ENCODE data around the gene CFAP44.
A peak's percentile ranks its signal among the peaks of the same experiment; 100 is the strongest.
"Not testable (repeated sequence)": the region's sequence is repeated elsewhere in the genome, so short reads cannot be mapped to it uniquely, and the experiment has no call there.

The CFAP44 gene

DNA sequence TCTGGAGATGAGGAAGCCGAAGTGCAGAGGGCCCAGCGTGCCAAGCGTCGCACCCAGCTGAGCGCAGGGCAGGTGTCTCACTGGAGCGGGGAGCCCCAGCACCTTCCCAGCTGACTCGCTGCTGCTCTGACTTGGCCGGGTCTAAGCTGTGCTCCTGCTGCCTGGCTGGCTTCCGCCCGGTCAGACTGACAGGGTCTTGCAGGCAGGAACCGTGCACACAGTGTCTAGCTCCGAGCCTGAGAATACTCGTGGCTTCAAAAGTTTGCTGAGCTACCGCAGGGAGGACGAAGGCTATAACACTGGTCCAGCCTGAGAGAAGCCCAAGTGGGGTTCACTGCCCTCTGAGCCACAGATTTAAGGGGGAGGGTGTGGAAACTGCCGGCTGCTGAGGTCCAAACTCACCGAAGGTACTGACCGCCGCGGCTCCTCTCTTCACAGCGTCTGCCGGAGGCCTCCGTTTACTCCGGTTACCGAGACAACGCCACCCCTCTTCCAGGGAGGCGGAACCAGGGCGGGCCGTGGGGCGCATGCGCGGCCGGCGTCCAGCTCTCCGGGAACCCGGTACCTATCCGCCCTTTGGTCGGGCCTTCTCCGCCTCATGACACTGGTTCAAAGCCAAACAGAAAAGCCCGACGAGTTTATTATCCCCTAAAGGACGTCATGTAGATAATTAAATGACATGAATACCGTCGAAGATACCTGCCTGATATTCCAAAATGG lies at the start of gene CFAP44:
CFAP44 (minus strand) TSS at position 443 of the 720 bp plus-strand sequence. CDS start 7,829 bp downstream, outside the sequence.
- DNase-seq (ENCODE audit: low read depth in 2 of 2), result peak in 1 of 2 donors; percentile 56

DNA sequence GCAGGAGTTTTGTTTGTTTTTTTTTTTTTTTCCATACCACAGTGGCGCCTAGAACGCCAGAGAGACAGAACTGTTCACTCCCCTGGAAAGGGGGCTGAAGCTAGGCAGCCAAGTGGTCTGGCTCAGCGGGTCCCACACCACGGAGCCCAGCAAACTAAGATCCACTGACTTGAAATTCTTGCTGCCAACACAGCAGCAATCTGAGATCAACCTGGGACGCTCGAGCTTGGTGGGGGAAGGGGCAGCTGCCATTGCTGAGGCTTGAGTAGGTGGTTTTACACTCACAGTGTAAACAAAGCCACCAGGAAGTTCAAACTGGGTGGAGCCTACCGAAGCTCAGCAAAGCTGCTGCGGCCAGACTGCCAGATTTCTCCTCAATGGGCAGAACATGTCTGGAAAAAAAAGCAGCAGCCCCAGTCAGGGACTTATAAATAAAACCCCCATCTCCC lies 43.9 kb upstream of the CFAP44 start:
- DNase-seq (ENCODE audit: low read depth in 2 of 2), result peak; percentile 0 to 1

DNA sequence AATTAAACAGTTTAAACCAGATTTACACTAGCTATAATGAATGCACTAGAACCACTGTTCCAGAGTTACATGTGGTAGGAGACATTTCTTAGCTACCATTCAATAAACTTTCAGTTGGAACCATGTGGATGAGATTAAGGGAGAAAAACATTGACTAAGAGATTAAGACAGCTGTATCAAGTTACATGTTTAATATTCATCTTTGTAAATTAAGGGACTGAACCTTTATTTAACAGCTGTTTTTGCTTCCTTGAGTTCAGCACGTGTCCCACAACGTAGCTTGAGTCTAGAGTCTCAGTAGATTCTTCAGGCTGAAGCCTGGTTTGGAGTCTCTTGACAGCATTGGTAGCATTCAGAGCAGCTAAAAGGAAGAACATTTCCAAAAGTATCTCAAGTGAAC lies 27.2 kb upstream of the CFAP44 start:
- no peak for DNase-seq (ENCODE audit: low read depth in 2 of 2)

GRCh38 chr3:113461488-113461887 lies 20.2 kb upstream of the CFAP44 start:
- DNase-seq (ENCODE audit: low read depth in 2 of 2), result no peak

- not testable (repeated sequence) for DNase-seq (ENCODE audit: low read depth in 2 of 2)
Observed at GRCh38 chr3:113458554-113458953, 17.3 kb upstream of the CFAP44 start.

DNA sequence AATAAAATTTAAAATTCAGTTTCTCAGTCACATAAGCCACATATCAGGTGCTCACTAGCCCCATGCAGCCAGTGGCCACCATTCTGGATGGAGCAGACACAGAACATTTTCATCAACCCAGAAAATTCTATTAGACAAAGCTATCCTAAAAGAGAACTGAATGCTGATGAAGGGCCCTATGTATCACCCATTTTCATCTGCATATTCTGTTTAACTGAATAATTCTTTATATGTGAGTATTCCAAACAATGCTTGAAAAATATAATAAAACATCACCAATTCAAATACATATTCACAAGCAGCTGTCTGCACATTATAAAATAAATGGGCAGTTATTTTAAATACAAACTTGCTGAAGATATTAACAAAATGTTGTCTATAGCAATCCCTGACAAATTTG lies 14.2 kb upstream of the CFAP44 start:
- DNase-seq (ENCODE audit: low read depth in 2 of 2), result no peak

DNA sequence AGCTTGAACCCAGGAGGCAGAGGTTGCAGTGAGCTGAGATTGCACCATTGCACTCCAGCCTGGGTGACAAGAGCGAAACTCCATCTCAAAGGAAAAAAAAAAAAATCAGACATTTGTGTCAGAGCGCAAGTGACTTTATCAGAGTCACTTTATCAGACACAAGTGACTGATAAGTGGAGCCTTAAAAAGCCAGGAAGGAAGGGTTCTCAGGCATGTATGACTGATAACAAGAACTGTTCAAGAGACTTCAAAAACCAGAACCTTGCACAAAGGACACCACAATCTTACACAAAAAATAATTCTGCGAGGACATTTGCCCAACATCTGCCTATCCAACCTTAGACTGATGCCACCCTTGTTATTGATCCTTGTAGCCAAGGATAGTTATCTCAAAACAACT lies 13.3 kb upstream of the CFAP44 start:
- no peak for DNase-seq (ENCODE audit: low read depth in 2 of 2)

DNA sequence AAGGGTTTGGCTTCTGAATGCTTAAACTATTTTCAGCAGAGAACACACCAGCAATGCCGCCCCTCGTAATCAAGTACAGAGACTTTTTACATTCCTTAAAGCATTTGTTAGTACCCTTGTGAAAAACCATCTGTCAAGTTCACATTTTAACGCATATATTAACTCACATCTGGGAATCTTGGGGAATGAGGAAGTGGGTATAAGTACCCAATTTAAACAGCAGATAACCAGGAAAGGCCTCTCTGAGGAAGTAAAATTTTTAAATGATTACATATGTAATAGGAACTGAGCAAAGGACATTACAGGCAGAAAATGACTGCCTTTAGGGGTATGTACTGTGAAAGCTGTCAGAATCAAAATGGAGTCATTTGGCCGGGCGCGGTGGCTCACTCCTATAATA lies 12.8 kb upstream of the CFAP44 start:
- no peak for DNase-seq (ENCODE audit: low read depth in 2 of 2)

GRCh38 chr3:113450911-113451310 lies 9.6 kb upstream of the CFAP44 start:
- no peak for DNase-seq (ENCODE audit: low read depth in 2 of 2)

DNA sequence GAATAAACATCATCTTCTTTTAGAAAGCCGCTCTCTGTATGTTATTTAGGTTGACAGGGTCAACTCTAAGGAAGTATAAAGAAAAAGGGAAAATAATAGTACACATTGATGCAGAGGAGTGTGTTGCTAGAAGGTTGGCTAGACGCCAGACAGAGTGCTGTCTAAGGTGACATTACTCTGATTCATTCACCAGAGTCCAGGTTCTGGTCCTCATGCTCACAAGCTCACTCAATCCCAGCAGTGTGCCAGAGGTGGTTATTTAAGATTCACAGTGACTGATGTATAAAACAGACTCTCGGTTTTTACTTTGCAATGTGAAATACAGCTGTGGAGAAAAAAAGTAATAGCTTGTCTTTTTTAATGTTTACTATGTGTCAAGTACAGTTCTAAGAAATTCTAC lies 1.7 kb downstream of the CFAP44 start:
- DNase-seq (ENCODE audit: low read depth in 2 of 2), result no peak

- no peak for DNase-seq (ENCODE audit: low read depth in 2 of 2)
Observed at GRCh38 chr3:113438224-113438623, 3.1 kb downstream of the CFAP44 start.

DNA sequence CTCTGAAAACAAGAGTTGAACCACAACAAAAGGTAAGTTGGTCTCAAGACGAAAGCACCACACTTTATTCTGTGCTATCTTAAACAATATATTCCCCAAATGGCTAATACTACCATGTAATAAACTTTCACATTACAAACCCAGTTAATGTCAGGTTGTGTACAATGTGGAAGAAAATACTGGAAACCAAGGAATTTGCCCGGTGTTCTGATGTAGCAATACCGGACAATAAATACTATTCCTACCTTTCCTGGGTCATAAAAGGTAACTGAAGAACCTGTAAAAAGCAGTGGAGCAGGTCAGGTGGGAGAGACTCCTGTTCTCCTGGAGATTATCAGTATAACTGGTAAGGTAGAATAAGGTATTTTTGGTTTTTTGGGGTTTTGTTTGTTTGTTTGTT lies 3.9 kb downstream of the CFAP44 start:
- no peak for DNase-seq (ENCODE audit: low read depth in 2 of 2)

DNA sequence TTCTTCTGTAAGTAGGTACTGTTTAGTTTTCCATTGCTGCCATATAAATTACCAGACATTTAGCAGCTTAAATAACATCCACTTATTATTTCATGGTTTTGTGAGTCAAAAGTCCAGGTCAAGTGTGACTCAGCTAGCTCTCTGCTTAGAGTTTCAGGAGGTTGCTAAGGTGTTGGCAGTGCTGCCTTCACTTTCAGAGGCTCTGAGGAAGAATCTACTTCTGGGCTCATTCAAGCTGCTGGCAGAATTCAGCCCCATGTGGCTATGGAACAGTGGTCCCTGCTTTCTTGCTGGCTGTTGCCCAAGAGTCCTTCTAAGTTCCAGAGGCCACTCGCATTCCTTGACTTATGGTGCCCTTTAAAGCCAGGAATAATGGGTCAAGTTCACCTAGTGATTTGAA lies 4.5 kb downstream of the CFAP44 start:
- DNase-seq (ENCODE audit: low read depth in 2 of 2), result no peak

DNA sequence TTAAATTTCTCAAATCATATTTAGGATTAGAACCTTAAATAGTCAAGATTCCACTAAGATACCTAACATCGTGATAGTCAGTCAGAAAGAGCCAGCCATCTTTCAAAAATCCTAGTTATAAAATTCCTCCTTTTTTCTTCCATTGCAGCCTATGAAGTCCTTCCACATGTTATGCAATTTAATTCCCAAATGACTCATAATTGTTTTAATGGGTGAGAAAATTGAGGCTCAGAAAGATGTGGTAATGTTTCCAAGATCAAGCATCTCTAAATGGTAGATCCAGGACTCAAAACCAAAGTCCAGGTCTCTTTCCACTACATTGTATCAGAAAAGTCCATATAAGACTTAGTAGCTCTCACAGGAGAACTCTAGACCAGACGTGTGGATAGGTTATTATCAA lies 9.5 kb downstream of the CFAP44 start:
- DNase-seq (ENCODE audit: low read depth in 2 of 2), result no peak

GRCh38 chr3:113428581-113428980 lies 12.7 kb downstream of the CFAP44 start:
- DNase-seq (ENCODE audit: low read depth in 2 of 2), result no peak

DNA sequence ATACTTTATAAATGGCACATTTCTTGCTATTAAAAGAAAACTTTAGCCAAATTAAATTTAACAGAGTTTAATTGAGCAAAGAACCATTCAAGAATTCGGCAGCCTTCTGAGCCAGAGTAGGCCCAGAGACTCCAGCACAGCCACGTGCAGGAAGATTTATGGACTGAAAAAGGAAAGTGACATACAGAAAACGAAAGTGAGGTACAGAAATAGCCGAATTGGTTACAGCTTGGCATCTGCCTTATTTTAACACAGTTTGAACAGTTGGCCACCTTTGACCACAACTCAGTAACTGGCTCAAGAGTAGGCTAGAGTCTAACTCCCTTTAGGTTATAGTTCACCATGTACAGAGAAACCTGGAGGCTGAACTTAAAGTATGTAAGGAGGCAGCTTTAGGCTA lies 17.6 kb downstream of the CFAP44 start:
- no peak for DNase-seq (ENCODE audit: low read depth in 2 of 2)

DNA sequence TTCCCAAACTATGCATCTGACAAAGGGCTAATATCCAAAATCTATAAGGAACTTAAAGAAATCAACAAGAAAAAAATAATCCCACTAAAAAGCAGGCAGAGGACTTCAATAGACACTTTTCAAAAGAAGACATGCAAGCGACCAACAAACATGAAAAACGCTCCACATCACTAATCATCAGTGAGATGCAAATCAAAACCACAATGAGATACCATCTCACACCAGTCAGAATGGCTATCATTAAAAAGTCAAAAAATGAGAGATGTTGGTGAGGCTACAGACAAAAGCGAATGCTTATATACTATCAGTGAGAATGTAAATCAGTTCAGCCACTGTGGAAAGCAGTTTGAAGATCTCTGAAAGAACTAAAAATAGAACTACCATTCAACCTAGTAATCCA lies 20.2 kb downstream of the CFAP44 start:
- DNase-seq (ENCODE audit: low read depth in 2 of 2), result no peak

DNA sequence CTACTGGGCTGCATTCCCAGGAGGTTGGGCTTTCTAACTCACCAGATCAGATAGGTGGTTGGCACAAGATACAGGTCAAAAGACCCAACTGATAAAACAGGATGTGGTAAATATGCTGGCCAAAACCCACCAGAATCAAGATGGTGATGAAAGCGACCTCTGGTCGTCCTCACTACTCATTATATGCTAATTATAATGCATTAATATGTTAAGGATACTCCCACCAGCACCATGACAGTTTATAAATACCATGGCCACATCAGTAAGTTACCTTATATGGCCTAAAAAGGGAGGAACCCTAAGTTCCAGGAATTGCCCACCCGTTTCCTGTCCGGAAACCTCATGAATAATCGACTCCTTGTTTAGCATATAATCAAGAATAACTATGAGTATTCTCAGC lies 31.6 kb downstream of the CFAP44 start:
- DNase-seq (ENCODE audit: low read depth in 2 of 2), result no peak

DNA sequence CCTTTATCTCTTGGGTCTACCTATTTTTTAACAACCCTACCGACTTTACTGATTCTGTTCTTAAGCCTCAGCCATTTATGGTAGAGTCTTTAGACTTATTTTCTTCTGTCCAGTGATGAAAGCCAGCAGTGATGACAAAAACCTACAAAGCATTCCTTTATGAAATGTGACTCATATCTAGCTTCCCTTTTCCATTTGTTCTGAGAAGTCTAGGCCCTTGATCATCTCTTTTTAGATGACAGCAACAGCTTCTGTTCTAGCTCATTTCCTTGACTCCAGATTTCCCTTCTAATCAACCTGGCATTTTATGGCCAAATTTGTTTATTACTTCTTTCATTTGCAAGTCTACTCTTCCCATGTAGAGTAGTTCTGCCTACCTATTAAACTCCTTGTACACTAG lies 36.1 kb downstream of the CFAP44 start:
- no peak for DNase-seq (ENCODE audit: low read depth in 2 of 2)

DNA sequence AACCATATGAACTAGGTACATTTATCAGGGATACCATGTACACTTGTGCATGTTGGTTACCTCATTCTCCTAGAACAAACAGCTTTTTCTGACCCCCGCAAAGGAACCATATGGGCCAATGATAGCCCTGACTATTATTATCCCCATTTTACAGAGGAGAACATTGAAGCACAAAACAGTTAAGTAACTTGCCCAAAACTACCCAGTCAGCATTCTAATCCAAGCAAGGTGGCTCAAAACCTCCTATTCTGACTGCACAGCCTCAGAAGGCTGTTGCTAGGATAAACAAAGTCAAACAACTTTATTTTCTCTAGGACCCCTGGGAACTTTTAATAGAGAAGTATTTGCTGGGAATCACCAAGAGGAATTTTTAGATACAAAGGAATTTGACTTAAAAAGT lies 36.7 kb downstream of the CFAP44 start:
- DNase-seq (ENCODE audit: low read depth in 2 of 2), result no peak

Measured in stimulated activated CD8-positive, alpha-beta memory T cell treated with anti-CD3 and anti-CD28 coated beads, Interleukin-7, amount 100 ng/mL, for 4 hours (primary cell).